Activated CD4-positive, alpha-beta T cell treated with anti-CD3 and anti-CD28 coated beads, Interleukin-2, amount 50 U/mL, for 24 hours (primary cell): ENCODE data around the gene PTN.

ENCODE experiments used
- DNase-seq, 2 donors: peaks; one replicate each; pipeline ENCODE4 v3.0.0-alpha.2; 2020; ENCODE audit warnings: low read depth in 1 of 2, low spot score in 1 of 2

The PTN gene

GRCh38 chr7:137324796-137325696 is 18.5 kb downstream of the PTN start:
- no peak for DNase-seq

GRCh38 chr7:137316648-137317353 is 26.7 kb downstream of the PTN start:
- no peak for DNase-seq

GRCh38 chr7:137313201-137313600 is 30.3 kb downstream of the PTN start:
- DNase-seq: no peak

GRCh38 chr7:137306748-137307147 is 36.8 kb downstream of the PTN start:
- no peak for DNase-seq

- no peak for DNase-seq
Observed at GRCh38 chr7:137305901-137306621, 37.5 kb downstream of the PTN start.

GRCh38 chr7:137304624-137305235 is 38.8 kb downstream of the PTN start:
- no peak for DNase-seq

- no peak for DNase-seq
Observed at GRCh38 chr7:137304165-137304564, 39.4 kb downstream of the PTN start.

- DNase-seq: no peak
Observed at GRCh38 chr7:137302081-137302480, 41.5 kb downstream of the PTN start.

- DNase-seq: no peak
Observed at GRCh38 chr7:137298464-137298794, 45.1 kb downstream of the PTN start.

- DNase-seq: no peak
Observed at GRCh38 chr7:137297551-137298463, 45.7 kb downstream of the PTN start.

GRCh38 chr7:137296576-137296975 is 47.0 kb downstream of the PTN start:
- DNase-seq: no peak

- DNase-seq: no peak
Observed at GRCh38 chr7:137295739-137296324, 47.7 kb downstream of the PTN start.

GRCh38 chr7:137289101-137289500 is 54.4 kb downstream of the PTN start:
- no peak for DNase-seq

GRCh38 chr7:137287651-137288258 is 55.8 kb downstream of the PTN start:
- DNase-seq: no peak

- DNase-seq: no peak
Observed at GRCh38 chr7:137283153-137283552, 60.4 kb downstream of the PTN start.

GRCh38 chr7:137282043-137282442 is 61.5 kb downstream of the PTN start:
- no peak for DNase-seq

- no peak for DNase-seq
Observed at GRCh38 chr7:137276189-137276588, 67.3 kb downstream of the PTN start.

GRCh38 chr7:137272249-137272648 is 71.3 kb downstream of the PTN start:
- no peak for DNase-seq

GRCh38 chr7:137269240-137269639 is 74.3 kb downstream of the PTN start:
- no peak for DNase-seq
